ENCODE data around the gene SUSD1.
"Not testable (repeated sequence)": the region's sequence is repeated elsewhere in the genome, so short reads cannot be mapped to it uniquely, and the experiment has no call there.

SUSD1 gene

DNA sequence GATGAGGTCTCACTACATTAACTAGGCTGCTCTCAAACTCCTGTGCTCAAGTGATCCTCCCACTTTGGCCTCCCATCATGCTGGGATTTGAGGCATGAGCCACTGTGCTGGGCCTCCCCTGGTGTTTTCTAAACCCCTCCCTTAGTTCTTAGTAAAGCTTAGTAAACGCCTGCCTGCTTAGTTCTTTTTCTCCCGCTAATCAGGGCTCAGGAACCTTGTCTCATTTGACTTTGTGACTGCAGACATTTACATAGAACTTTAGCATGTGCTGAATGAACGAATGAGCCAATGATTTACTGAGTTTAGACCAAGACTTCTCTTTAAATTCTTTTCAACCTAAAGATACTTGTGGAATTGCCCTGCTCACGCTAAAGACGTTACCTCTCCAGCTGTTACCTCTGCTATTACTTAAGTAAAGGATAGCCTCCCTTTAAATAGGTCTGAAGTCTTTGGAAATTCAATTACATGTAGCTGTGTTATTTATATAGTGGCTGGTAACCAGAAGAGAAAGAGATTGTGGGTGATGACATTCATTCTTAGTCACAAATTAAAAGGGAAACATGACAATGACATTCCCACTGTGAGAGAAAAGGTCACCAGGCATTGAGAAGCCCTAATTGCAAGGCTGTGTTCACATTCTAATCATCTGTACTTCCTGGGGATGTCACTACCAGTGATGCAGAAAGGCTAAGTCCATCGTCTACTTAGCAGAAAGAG, 18.6 kb upstream of the SUSD1 start:
- Histone ChIP-seq H3K4me1 (ENCODE audit: control insufficient read depth, insufficient read depth, low read length) (peaks cover 8% of the 10 kb centered on the region), H3K27ac (ENCODE audit: insufficient read depth, low read depth, low read length, poor library complexity, severe bottlenecking) (no peak overlapping the region), H3K36me3 (ENCODE audit: control insufficient read depth, insufficient read depth, low read length) (no peaks in the 10 kb centered on the region), H3K27me3 (ENCODE audit: control insufficient read depth, insufficient read depth, low read length, poor library complexity, severe bottlenecking) (no peaks in the 10 kb centered on the region), H3K9me3 (ENCODE audit: control insufficient read depth, low read length) (no peaks in the 10 kb centered on the region), H3K4me3 (ENCODE audit: insufficient read depth, low read depth, low read length) (no peak overlapping the region)
- 30 to 41% methylated on average over 6 of the region's 6 CpGs for WGBS, 2 experiments

DNA sequence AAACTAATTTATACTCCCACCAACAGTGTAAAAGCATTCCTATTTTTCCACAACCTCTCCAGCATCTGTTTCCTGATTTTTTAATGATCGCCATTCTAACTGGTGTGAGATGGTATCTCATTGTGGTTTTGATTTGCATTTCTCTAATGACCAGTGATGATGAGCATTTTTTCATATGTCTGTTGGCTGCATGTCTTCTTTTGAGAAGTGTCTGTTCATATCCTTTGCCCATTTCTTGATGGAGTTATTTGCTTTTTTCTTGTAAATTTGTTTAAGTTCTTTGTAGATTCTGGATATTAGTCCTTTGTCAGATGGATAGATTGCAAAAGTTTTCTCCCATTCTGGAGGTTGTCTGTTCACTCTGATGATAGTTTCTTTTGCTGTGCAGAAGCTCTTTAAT, 15.2 kb upstream of the SUSD1 start:
- H3K27ac ChIP-seq (ENCODE audit: insufficient read depth, low read depth, low read length, poor library complexity, severe bottlenecking); H3K4me1 ChIP-seq (ENCODE audit: control insufficient read depth, insufficient read depth, low read length): not testable (repeated sequence)
- WGBS, 2 experiments, result 60 to 100% methylated on average over 1 of the region's 1 CpG

DNA sequence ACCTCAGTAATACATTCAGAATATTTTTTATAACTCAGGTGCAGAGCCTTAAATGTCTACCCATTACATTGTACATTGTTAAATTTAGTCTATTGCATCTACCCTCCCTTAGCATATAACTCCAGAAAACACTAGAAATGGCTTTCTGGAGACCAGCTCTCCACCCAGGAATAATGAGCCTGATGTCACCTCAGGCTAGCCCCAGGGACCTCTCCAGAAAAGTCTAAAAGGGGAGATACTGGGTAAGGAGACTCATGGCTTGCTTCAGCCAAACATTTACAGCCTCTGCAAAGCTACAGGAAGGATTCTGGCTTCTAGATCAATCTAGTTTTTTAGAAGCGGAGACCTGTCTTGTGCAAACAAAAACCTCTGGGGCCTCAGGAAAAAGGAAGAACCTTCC, 13.8 kb upstream of the SUSD1 start:
- 93 to 95% methylated on average over 1 of the region's 1 CpG for WGBS, 2 experiments
- Histone ChIP-seq H3K27ac (ENCODE audit: insufficient read depth, low read depth, low read length, poor library complexity, severe bottlenecking) (no peak overlapping the region), H3K4me1 (ENCODE audit: control insufficient read depth, insufficient read depth, low read length) (peaks cover 6% of the 10 kb centered on the region), H3K9me3 (ENCODE audit: control insufficient read depth, low read length) (no peaks in the 10 kb centered on the region), H3K36me3 (ENCODE audit: control insufficient read depth, insufficient read depth, low read length) (no peaks in the 10 kb centered on the region), H3K4me3 (ENCODE audit: insufficient read depth, low read depth, low read length) (no peak overlapping the region), H3K27me3 (ENCODE audit: control insufficient read depth, insufficient read depth, low read length, poor library complexity, severe bottlenecking) (no peaks in the 10 kb centered on the region)

More for the DNA sequence above, 15.2 kb upstream of the SUSD1 start:
- H3K9me3 ChIP-seq (ENCODE audit: control insufficient read depth, low read length); H3K36me3 ChIP-seq (ENCODE audit: control insufficient read depth, insufficient read depth, low read length); H3K27me3 ChIP-seq (ENCODE audit: control insufficient read depth, insufficient read depth, low read length, poor library complexity, severe bottlenecking); H3K4me3 ChIP-seq (ENCODE audit: insufficient read depth, low read depth, low read length): not testable (repeated sequence)

DNA sequence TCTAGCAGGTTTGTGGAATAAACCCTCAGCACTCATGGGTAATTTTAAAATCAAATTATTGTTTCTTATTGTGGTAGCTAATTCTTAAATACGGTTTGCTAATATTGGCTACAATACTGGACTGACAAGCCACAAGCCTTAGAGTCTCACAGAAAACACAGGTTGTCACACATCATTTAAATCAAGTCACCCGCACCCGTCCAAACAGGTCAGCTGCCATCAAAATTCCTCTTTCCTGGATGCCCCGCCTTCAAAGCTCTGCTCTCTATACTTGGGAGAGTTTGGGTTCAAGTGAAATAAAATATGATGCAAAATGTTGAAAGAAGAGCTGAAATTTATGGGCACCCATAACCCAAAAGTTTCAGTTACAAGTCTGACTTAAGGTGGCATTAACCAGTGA, 12.3 kb upstream of the SUSD1 start:
- no peaks in the 10 kb centered on the region for H3K36me3 ChIP-seq (ENCODE audit: control insufficient read depth, insufficient read depth, low read length)
- no peak overlapping the region for H3K27ac ChIP-seq (ENCODE audit: insufficient read depth, low read depth, low read length, poor library complexity, severe bottlenecking)
- H3K4me1 ChIP-seq (ENCODE audit: control insufficient read depth, insufficient read depth, low read length), result no peaks in the 10 kb centered on the region
- WGBS, 2 experiments, result 84 to 89% methylated on average over 4 of the region's 4 CpGs
- H3K4me3 ChIP-seq (ENCODE audit: insufficient read depth, low read depth, low read length), result no peak overlapping the region
- H3K9me3 ChIP-seq (ENCODE audit: control insufficient read depth, low read length), result no peaks in the 10 kb centered on the region
- H3K27me3 ChIP-seq (ENCODE audit: control insufficient read depth, insufficient read depth, low read length, poor library complexity, severe bottlenecking), result no peaks in the 10 kb centered on the region

DNA sequence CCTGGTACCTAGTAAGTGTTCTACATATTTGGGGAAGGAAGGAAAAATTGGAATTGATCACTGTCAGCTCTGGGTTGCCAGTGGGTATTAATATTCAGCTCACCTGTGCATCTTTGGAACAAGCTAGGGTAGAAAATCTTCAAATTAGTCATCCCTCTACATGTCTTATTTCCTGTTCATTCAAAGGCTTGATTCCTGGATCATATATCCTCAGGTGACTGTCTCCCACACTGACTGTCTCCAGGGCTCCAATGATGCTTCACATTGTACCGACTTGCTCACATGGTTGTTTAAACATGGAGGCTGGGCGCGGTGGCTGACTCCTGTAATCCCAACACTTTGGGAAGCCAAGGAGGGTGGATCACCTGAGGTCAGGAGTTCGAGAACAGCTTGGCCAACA, 11.6 kb upstream of the SUSD1 start:
- WGBS, 2 experiments, result 89% methylated on average over 4 of the region's 4 CpGs
- H3K4me3 ChIP-seq (ENCODE audit: insufficient read depth, low read depth, low read length), result no peak overlapping the region
- H3K4me1 ChIP-seq (ENCODE audit: control insufficient read depth, insufficient read depth, low read length), result no peaks in the 10 kb centered on the region
- H3K9me3 ChIP-seq (ENCODE audit: control insufficient read depth, low read length), result no peaks in the 10 kb centered on the region
- no peaks in the 10 kb centered on the region for H3K36me3 ChIP-seq (ENCODE audit: control insufficient read depth, insufficient read depth, low read length)
- no peaks in the 10 kb centered on the region for H3K27me3 ChIP-seq (ENCODE audit: control insufficient read depth, insufficient read depth, low read length, poor library complexity, severe bottlenecking)
- no peak overlapping the region for H3K27ac ChIP-seq (ENCODE audit: insufficient read depth, low read depth, low read length, poor library complexity, severe bottlenecking)

DNA sequence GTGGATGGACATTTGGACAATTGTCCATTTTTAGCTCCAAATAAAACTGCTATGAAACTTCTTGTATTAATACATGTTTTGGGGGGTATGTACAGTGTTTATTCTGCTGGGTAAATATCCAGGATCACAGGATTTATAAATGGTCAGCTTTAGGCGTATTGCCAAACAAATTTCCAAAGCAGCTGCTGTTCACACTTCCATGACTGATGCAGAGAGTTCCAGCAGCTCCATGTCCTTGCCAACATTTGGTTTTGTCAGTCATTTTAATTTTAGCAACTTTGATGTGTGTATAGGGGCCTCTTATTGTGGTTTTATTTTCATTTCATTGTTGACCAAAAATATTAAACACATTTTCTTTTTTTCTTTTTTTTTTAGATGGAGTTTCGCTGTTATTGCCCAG, 9.8 kb upstream of the SUSD1 start:
- H3K27ac ChIP-seq (ENCODE audit: insufficient read depth, low read depth, low read length, poor library complexity, severe bottlenecking), result no peak overlapping the region
- H3K4me1 ChIP-seq (ENCODE audit: control insufficient read depth, insufficient read depth, low read length), result no peaks in the 10 kb centered on the region
- no peaks in the 10 kb centered on the region for H3K36me3 ChIP-seq (ENCODE audit: control insufficient read depth, insufficient read depth, low read length)
- H3K9me3 ChIP-seq (ENCODE audit: control insufficient read depth, low read length), result no peaks in the 10 kb centered on the region
- no peaks in the 10 kb centered on the region for H3K27me3 ChIP-seq (ENCODE audit: control insufficient read depth, insufficient read depth, low read length, poor library complexity, severe bottlenecking)
- H3K4me3 ChIP-seq (ENCODE audit: insufficient read depth, low read depth, low read length), result no peak overlapping the region
- WGBS, 2 experiments, result 94 to 98% methylated on average over 2 of the region's 2 CpGs

DNA sequence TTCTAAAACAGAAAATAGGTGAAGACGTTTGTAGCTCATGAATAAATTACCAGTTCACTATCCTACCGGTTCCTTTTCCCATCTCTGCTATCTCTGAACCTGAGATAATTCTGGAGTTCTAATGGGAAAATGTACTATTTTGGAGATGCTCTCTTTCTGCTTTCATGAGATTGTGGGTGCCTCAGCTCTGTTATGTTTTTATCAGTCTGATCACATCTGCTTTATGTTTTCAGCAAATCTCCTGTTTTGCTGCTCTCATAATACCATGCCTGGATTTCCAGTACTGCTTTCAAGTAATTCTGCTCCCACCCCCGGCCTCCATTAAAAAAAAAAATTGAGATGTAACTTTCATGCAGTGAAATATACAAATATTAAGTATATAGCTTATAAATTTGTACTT, 9.1 kb upstream of the SUSD1 start:
- H3K27me3 ChIP-seq (ENCODE audit: control insufficient read depth, insufficient read depth, low read length, poor library complexity, severe bottlenecking), result no peaks in the 10 kb centered on the region
- no peaks in the 10 kb centered on the region for H3K36me3 ChIP-seq (ENCODE audit: control insufficient read depth, insufficient read depth, low read length)
- no peak overlapping the region for H3K4me3 ChIP-seq (ENCODE audit: insufficient read depth, low read depth, low read length)
- H3K9me3 ChIP-seq (ENCODE audit: control insufficient read depth, low read length), result no peaks in the 10 kb centered on the region
- no peaks in the 10 kb centered on the region for H3K4me1 ChIP-seq (ENCODE audit: control insufficient read depth, insufficient read depth, low read length)
- H3K27ac ChIP-seq (ENCODE audit: insufficient read depth, low read depth, low read length, poor library complexity, severe bottlenecking), result no peak overlapping the region
- WGBS, 2 experiments, result 93% methylated on average over 3 of the region's 3 CpGs; no CpG with 5 or more reads in 1 of the 2 experiments

DNA sequence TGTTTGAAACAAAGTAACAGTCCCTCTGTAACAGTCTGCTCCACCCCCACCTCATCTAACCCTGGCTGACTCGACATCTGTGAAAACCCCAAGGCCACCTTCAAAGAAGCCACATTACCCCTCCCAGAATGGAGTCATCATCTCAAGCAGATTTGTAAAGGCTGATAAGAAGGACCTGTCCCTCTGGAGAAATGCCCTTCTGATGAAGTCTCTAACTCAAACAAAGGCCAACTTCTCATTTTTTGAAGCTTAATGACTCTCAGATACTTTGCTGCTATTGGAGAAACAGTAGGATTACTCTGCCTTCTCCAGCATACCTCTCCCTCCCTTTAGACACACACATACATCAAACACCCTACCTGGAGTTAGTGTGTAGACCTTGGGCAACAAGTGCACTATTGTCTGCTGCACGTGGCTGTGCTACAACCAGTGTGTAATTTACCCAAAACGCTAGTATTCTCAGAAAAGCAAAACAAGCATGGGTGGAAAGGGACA, 5.3 kb upstream of the SUSD1 start:
- 61 to 66% methylated on average over 3 of the region's 3 CpGs for WGBS, 2 experiments
- H3K4me1 ChIP-seq (ENCODE audit: control insufficient read depth, insufficient read depth, low read length), result peaks cover 3% of the 10 kb centered on the region
- no peak overlapping the region for H3K4me3 ChIP-seq (ENCODE audit: insufficient read depth, low read depth, low read length)
- H3K27me3 ChIP-seq (ENCODE audit: control insufficient read depth, insufficient read depth, low read length, poor library complexity, severe bottlenecking), result peaks cover 25% of the 10 kb centered on the region
- no peaks in the 10 kb centered on the region for H3K36me3 ChIP-seq (ENCODE audit: control insufficient read depth, insufficient read depth, low read length)
- H3K9me3 ChIP-seq (ENCODE audit: control insufficient read depth, low read length), result no peaks in the 10 kb centered on the region
- no peak overlapping the region for H3K27ac ChIP-seq (ENCODE audit: insufficient read depth, low read depth, low read length, poor library complexity, severe bottlenecking)

DNA sequence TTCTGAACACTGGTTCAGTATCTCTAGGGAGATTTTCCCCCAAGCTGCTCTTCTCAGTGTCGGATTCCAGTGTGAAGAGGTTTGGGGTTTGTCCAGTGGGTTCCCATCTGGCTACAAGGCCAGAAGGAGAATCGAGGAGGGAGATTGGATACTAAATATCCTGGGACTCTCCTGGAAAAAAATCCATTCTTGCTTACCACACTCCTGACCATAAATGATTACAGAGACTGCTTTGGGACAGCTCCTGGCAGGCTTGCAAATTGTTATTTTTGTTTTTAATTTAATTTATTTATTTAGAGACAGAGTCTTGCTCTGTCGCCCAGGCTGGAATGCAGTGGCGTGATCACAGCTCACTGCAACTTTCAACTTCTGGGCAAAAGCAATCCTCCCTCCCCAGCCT, 4.7 kb upstream of the SUSD1 start:
- Histone ChIP-seq H3K27ac (ENCODE audit: insufficient read depth, low read depth, low read length, poor library complexity, severe bottlenecking) (no peak overlapping the region), H3K4me3 (ENCODE audit: insufficient read depth, low read depth, low read length) (no peak overlapping the region), H3K27me3 (ENCODE audit: control insufficient read depth, insufficient read depth, low read length, poor library complexity, severe bottlenecking) (peaks cover 31% of the 10 kb centered on the region), H3K9me3 (ENCODE audit: control insufficient read depth, low read length) (no peaks in the 10 kb centered on the region), H3K4me1 (ENCODE audit: control insufficient read depth, insufficient read depth, low read length) (peaks cover 3% of the 10 kb centered on the region), H3K36me3 (ENCODE audit: control insufficient read depth, insufficient read depth, low read length) (no peaks in the 10 kb centered on the region)
- WGBS, 2 experiments, result 94 to 96% methylated on average over 2 to 4 of the region's 4 CpGs

DNA sequence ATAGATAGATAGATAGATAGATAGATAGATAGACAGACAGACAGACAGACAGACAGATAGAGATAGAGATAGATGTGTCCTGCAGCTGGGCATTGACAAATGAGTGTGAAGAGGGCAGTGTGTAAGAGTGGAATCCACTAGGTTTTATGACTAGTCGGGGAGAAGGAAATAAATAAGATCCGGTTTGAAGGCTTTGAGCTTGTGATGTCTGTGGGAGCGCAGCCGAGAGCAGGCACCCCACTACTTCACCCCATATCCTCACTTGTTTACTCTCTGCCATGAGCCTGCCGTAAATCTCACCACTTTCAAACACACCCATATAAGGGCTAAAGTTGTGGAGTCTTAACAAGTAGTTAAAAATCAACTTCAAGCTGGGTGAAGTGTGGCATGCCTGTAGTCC, 1.4 kb upstream of the SUSD1 start:
- H3K27me3 ChIP-seq (ENCODE audit: control insufficient read depth, insufficient read depth, low read length, poor library complexity, severe bottlenecking), result peaks cover 48% of the 10 kb centered on the region
- H3K4me3 ChIP-seq (ENCODE audit: insufficient read depth, low read depth, low read length), result no peak overlapping the region
- H3K9me3 ChIP-seq (ENCODE audit: control insufficient read depth, low read length), result no peaks in the 10 kb centered on the region
- WGBS, 2 experiments, result 86 to 95% methylated on average over 5 of the region's 5 CpGs
- peaks cover 3% of the 10 kb centered on the region for H3K4me1 ChIP-seq (ENCODE audit: control insufficient read depth, insufficient read depth, low read length)
- H3K27ac ChIP-seq (ENCODE audit: insufficient read depth, low read depth, low read length, poor library complexity, severe bottlenecking), result no peak overlapping the region
- no peaks in the 10 kb centered on the region for H3K36me3 ChIP-seq (ENCODE audit: control insufficient read depth, insufficient read depth, low read length)

Measured in ectodermal cell (in vitro differentiated cells).